IgD-negative memory B cell (primary cell): ENCODE data around the gene STAT5A. TPM values are rescaled to one million over a fixed set of nuclear protein-coding genes. Genes with fewer than 3 reads are reported as not detected.
"Not testable (repeated sequence)": the region's sequence is repeated elsewhere in the genome, so short reads cannot be mapped to it uniquely, and the experiment has no call there.

Experiments
- H3K27ac Mint-ChIP-seq, 3 donors: one replicate each; pipeline ENCODE4 v1.8.0; 2020 to 2022; ENCODE audit warnings: mild to moderate bottlenecking in 3 of 3, mixed read lengths in 3 of 3, moderate library complexity in 1 of 3
- H3K27me3 Mint-ChIP-seq: one replicate; pipeline ENCODE4 v1.8.0; 2021; ENCODE audit warnings: mixed read lengths
- H3K36me3 Mint-ChIP-seq: one replicate; pipeline ENCODE4 v1.8.0; 2020; ENCODE audit warnings: mild to moderate bottlenecking, mixed read lengths
- H3K4me1 Mint-ChIP-seq, 3 donors: one replicate each; pipeline ENCODE4 v1.8.0; 2020 to 2022; ENCODE audit warnings: mixed read lengths in 3 of 3, mild to moderate bottlenecking in 1 of 3
- H3K4me3 Mint-ChIP-seq, 4 donors: one replicate each; pipeline ENCODE4 v1.8.0; 2020 to 2022; ENCODE audit warnings: mild to moderate bottlenecking in 4 of 4, mixed read lengths in 4 of 4, moderate library complexity in 3 of 4
- H3K9me3 Mint-ChIP-seq, 3 donors: one replicate each; pipeline ENCODE4 v1.8.0; 2020 to 2021; ENCODE audit warnings: mixed read lengths in 3 of 3, mild to moderate bottlenecking in 1 of 3
- polyA plus RNA-seq: library from polyadenylated mRNA; unstranded; fragments of 300-500 nt; fragmentation: Illumina TruSeq; gene quantifications from one replicate; pipeline ENCODE4 v1.2.3, GENCODE V29; 2021

Gene STAT5A
- polyA plus RNA-seq, 1 donor from 2014 or later, result 63.0 TPM

DNA sequence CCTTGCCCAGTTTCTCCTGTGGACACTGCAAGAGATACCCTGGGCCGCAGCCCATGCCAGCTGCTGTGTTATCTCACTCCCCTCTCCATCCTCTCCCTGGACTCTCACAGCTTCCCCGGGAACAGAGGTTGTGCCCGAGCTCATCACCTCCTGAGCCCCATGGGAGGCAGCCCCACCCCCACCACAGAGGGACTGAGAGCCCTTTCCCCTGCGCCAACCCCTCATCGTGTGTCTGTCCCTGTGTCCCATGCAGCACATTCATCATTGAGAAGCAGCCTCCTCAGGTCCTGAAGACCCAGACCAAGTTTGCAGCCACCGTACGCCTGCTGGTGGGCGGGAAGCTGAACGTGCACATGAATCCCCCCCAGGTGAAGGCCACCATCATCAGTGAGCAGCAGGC lies 12.7 kb downstream of the STAT5A start:
- no peaks in the 10 kb centered on the region for H3K27me3 Mint-ChIP-seq

DNA sequence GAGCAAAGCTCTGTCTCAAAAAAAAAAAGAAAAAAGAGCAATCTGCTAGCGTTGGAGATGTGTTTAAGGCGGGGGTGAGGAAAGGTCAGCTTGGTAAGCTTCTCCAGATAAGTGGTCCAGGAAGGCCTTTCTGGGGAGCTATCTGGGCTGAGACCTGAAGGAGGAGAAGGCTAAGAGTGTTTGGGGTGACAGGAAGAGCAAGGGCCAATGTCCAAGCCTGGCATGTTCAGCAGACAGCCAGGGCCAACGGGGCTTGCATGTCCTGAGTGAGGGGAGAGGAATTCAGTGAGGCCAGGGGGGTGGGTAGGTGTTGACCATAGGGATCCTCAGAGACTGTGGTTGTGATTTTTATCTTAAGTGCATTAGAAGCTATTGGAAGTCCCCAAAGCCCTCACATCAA lies 15.4 kb downstream of the STAT5A start:
- peaks cover 8% of the 10 kb centered on the region for H3K36me3 Mint-ChIP-seq
- no peaks in the 10 kb centered on the region for H3K4me1 Mint-ChIP-seq
- H3K4me3 Mint-ChIP-seq, result no peak overlapping the region
- H3K9me3 Mint-ChIP-seq, result no peaks in the 10 kb centered on the region
- H3K27ac Mint-ChIP-seq, result no peak overlapping the region
- no peaks in the 10 kb centered on the region for H3K27me3 Mint-ChIP-seq

More for the DNA sequence above, 12.7 kb downstream of the STAT5A start:
- H3K4me3 Mint-ChIP-seq, result no peak overlapping the region
- no peaks in the 10 kb centered on the region for H3K4me1 Mint-ChIP-seq
- no peaks in the 10 kb centered on the region for H3K9me3 Mint-ChIP-seq
- H3K36me3 Mint-ChIP-seq, result peaks cover 10% of the 10 kb centered on the region
- no peak overlapping the region for H3K27ac Mint-ChIP-seq

DNA sequence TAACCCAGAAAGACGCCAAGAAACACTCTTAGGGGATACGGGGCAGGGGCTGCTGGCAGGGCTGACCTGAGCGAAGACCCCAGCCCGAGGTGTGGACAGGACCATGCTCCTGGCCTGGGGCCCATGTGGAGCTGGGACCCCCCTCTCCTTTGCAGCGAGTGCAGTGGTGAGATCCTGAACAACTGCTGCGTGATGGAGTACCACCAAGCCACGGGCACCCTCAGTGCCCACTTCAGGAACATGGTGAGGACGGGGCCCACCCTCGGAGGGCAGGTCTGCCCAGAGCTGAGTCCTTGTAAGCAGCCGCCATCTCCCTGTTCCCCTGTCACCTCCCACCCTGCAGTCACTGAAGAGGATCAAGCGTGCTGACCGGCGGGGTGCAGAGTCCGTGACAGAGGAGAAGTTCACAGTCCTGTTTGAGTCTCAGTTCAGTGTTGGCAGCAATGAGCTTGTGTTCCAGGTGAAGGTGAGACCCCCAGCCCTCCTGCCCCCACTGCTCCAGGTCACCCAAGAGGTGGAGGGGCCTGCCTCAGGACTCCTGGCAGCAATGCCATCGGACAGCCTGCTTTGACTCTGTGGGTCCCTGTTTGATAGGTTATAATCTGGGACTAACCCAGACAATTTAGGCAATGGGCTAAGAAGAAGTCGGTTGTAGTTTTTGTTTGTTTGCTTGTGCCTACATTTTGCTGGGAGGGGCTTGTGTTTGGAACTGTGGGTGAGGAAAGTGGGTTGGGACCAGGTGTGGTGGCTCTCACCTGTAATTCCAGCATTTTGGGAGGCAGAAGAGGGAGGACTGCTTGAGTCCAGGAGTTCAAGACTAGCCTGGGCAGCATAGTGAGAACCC lies 16.1 kb downstream of the STAT5A start:
- Mint-ChIP-seq H3K4me3 (no peak overlapping the region), H3K27me3 (no peaks in the 10 kb centered on the region), H3K36me3 (peaks cover 10% of the 10 kb centered on the region), H3K9me3 (no peaks in the 10 kb centered on the region), H3K27ac (peak overlapping the region in 1 of 3 donors; percentile 83), H3K4me1 (peaks cover 0 to 1% (median 0%) of the 10 kb centered on the region in 3 donors)

DNA sequence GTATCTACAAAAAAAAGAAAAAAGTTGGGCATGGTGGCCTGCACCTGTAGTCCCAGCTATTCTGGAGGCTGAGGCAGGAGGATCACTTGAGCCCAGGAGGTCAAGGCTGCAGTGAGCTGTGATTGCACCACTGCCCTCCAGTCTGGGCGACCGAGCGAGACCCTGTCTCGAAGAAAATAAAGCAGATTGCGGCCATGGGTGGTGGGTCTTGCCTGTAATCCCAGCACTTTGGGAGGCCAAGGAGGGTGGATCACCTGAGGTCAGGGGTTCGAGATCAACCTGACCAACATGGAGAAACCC lies 16.7 kb downstream of the STAT5A start:
- H3K27me3 Mint-ChIP-seq, H3K27ac Mint-ChIP-seq, H3K4me1 Mint-ChIP-seq, H3K4me3 Mint-ChIP-seq, H3K9me3 Mint-ChIP-seq: not testable (repeated sequence)
- H3K36me3 Mint-ChIP-seq, result peaks cover 12% of the 10 kb centered on the region

DNA sequence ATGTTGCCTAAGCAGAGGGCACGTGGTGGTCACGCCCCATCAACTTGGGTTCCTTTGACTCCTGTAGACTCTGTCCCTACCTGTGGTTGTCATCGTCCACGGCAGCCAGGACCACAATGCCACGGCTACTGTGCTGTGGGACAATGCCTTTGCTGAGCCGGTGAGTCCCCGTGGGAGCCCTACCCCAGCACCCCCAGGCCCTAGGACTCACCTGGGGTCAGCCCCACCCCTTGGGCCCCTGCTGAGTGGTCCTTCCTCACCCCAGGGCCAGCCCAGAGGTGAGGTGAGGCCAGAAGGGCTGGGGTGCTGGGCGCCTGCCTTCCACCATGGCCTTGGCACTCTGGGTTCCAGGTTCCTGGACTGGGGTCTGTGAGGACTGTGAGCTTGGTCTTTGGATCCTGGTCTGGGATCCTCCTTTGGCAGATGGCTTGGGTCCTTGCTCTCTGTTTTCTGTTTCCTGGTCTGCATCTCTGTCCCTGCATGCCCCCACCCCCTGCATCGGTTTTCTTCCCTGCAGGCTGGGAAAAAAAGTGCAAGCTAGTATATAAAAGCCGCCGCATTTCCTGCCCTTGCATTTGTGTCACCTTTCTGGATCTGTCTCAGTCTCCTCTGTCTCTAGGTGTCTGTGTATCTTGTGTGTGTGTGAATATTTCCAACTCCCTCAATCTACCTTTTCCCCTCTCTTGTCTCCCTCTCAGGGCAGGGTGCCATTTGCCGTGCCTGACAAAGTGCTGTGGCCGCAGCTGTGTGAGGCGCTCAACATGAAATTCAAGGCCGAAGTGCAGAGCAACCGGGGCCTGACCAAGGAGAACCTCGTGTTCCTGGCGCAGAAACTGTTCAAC lies 17.5 kb downstream of the STAT5A start:
- Mint-ChIP-seq H3K27me3 (no peaks in the 10 kb centered on the region), H3K9me3 (no peaks in the 10 kb centered on the region), H3K4me3 (no peak overlapping the region), H3K4me1 (peaks cover 0 to 6% (median under 1%) of the 10 kb centered on the region in 3 donors), H3K36me3 (peaks cover 12% of the 10 kb centered on the region), H3K27ac (no peak overlapping the region)

DNA sequence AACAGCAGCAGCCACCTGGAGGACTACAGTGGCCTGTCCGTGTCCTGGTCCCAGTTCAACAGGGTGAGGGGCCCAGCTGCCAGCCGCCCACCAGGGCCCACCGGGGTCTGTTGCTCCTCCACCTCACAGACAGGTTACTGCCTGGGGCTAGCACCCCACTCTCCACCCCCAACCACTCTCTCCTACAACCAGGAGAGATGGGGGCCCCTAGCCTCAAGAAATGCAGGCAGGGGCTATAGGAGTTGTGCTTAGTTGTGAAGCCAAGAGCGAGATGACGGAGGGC lies 18.0 kb downstream of the STAT5A start:
- H3K36me3 Mint-ChIP-seq, result peaks cover 12% of the 10 kb centered on the region
- no peaks in the 10 kb centered on the region for H3K9me3 Mint-ChIP-seq
- H3K4me3 Mint-ChIP-seq, result no peak overlapping the region
- H3K27me3 Mint-ChIP-seq, result no peaks in the 10 kb centered on the region
- no peak overlapping the region for H3K27ac Mint-ChIP-seq
- H3K4me1 Mint-ChIP-seq, result peaks cover 0 to 9% (median 3%) of the 10 kb centered on the region in 3 donors

DNA sequence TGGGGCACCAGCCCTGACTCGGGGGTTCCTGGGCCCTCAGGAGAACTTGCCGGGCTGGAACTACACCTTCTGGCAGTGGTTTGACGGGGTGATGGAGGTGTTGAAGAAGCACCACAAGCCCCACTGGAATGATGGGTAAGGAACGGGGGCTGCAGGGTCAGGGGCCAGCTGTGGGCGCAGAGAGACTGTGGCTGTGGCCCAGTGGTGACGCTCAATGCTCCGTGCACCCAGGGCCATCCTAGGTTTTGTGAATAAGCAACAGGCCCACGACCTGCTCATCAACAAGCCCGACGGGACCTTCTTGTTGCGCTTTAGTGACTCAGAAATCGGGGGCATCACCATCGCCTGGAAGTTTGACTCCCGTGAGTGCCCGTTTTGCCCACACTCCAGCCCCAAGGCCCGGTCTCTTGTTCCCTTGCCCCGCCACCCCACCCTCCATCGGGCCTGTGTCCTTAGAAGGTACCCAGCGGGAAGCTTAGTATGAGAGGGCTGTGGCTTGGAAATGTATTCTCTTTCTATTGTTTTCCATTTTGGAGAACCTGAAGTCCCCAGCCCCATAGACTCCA lies 19.1 kb downstream of the STAT5A start:
- Mint-ChIP-seq H3K4me3 (no peak overlapping the region), H3K4me1 (peaks cover 6 to 12% (median 9%) of the 10 kb centered on the region in 3 donors), H3K27me3 (no peaks in the 10 kb centered on the region), H3K27ac (no peak overlapping the region), H3K9me3 (no peaks in the 10 kb centered on the region), H3K36me3 (peaks cover 9% of the 10 kb centered on the region)

DNA sequence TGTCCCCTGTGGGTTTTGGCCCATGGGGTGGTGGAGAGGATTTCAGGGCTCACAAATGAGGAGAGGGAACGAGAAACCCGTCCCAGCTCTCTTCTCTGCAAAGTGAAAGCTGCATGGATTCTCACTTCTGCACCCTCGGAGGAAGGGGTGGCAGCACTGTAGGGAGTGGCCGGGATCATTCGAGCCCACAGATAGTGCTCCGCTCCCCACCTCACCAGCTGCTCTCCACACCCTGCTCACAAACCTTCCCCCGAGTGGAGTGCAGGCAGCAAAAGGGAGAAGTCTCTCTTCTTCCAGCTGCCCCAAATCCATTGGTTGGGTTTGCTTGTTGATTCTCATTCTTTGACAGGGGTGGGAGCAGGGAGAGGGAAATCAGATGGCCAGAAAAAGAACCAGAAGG lies 20.1 kb downstream of the STAT5A start:
- Mint-ChIP-seq H3K36me3 (peaks cover 9% of the 10 kb centered on the region), H3K27me3 (no peaks in the 10 kb centered on the region), H3K9me3 (no peaks in the 10 kb centered on the region), H3K4me3 (no peak overlapping the region), H3K4me1 (peaks cover 7 to 12% (median 10%) of the 10 kb centered on the region in 3 donors), H3K27ac (no peak overlapping the region)

DNA sequence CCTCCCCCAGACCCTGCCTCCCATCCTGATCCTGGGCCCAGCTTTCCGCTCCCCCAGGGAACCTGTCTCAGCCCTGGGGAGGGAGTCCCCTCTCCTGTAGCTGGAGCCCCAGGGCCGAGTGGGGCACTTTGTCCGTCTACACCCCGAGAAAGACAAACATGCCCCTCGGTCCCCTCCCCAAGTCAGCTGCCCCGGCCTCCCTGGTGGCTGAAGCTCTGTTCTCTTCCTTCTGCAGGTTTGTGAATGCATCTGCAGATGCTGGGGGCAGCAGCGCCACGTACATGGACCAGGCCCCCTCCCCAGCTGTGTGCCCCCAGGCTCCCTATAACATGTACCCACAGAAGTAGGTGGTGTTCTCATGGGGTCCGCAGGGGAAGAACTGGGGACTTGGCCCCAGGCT lies 20.8 kb downstream of the STAT5A start:
- H3K27me3 Mint-ChIP-seq, result no peaks in the 10 kb centered on the region
- H3K36me3 Mint-ChIP-seq, result peaks cover 9% of the 10 kb centered on the region
- no peak overlapping the region for H3K27ac Mint-ChIP-seq
- no peaks in the 10 kb centered on the region for H3K9me3 Mint-ChIP-seq
- peak overlapping the region in 2 of 4 donors; percentile 32 to 51 for H3K4me3 Mint-ChIP-seq
- peaks cover 12 to 17% (median 13%) of the 10 kb centered on the region in 3 donors for H3K4me1 Mint-ChIP-seq

DNA sequence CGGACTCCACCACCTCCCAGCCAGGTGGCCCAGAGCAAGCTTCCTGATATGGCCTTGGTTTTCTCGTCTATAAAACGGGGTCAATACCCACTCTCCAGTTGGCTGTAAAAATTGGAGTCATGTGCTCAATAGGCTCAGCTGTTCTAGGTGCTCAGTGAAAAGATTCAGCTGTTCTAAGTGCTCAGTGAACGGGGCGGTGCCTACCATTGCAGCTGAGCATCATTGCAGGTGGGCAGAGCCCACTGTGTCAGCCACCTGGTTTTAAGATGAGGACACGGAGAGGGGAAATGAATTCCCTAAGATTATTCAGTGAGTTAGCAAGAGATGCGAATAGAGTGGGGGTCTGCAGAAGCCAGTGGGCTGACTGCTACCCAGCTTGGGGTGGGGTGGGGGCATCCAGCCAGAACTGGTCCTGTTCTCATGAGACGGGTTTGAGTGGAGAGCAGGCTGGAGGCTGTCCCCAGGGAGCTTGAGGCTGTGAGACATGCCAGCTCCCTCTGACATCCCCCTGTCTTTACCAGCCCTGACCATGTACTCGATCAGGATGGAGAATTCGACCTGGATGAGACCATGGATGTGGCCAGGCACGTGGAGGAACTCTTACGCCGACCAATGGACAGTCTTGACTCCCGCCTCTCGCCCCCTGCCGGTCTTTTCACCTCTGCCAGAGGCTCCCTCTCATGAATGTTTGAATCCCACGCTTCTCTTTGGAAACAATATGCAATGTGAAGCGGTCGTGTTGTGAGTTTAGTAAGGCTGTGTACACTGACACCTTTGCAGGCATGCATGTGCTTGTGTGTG lies 21.9 kb downstream of the STAT5A start:
- Mint-ChIP-seq H3K27ac (peak overlapping the region in 1 of 3 donors; percentile 10), H3K9me3 (no peaks in the 10 kb centered on the region), H3K36me3 (peaks cover 9% of the 10 kb centered on the region), H3K27me3 (no peaks in the 10 kb centered on the region), H3K4me1 (peaks cover 13 to 23% (median 17%) of the 10 kb centered on the region in 3 donors), H3K4me3 (peak overlapping the region in 2 of 4 donors; percentile 22 to 32)

DNA sequence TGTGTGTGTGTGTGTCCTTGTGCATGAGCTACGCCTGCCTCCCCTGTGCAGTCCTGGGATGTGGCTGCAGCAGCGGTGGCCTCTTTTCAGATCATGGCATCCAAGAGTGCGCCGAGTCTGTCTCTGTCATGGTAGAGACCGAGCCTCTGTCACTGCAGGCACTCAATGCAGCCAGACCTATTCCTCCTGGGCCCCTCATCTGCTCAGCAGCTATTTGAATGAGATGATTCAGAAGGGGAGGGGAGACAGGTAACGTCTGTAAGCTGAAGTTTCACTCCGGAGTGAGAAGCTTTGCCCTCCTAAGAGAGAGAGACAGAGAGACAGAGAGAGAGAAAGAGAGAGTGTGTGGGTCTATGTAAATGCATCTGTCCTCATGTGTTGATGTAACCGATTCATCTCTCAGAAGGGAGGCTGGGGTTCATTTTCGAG lies 22.5 kb downstream of the STAT5A start:
- H3K4me3 Mint-ChIP-seq, result no peak overlapping the region
- H3K9me3 Mint-ChIP-seq, result no peaks in the 10 kb centered on the region
- peak overlapping the region; percentile 63 to 91 (median 67) for H3K27ac Mint-ChIP-seq
- H3K27me3 Mint-ChIP-seq, result no peaks in the 10 kb centered on the region
- H3K36me3 Mint-ChIP-seq, result peaks cover 9% of the 10 kb centered on the region
- H3K4me1 Mint-ChIP-seq, result peaks cover 19 to 29% (median 22%) of the 10 kb centered on the region in 3 donors

DNA sequence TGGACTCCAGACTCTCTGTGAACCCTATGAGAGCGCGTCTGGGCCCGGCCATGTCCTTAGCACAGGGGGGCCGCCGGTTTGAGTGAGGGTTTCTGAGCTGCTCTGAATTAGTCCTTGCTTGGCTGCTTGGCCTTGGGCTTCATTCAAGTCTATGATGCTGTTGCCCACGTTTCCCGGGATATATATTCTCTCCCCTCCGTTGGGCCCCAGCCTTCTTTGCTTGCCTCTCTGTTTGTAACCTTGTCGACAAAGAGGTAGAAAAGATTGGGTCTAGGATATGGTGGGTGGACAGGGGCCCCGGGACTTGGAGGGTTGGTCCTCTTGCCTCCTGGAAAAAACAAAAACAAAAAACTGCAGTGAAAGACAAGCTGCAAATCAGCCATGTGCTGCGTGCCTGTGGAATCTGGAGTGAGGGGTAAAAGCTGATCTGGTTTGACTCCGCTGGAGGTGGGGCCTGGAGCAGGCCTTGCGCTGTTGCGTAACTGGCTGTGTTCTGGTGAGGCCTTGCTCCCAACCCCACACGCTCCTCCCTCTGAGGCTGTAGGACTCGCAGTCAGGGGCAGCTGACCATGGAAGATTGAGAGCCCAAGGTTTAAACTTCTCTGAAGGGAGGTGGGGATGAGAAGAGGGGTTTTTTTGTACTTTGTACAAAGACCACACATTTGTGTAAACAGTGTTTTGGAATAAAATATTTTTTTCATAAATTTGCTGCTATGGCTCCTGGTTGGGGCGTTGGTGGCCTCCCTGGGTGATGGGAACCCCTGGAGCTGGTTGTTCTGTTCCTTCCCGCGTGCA lies 23.1 kb downstream of the STAT5A start:
- Mint-ChIP-seq H3K27ac (peak overlapping the region in 2 of 3 donors; percentile 67 to 91), H3K4me3 (peak overlapping the region; percentile 12 to 89 (median 58)), H3K36me3 (peaks cover 6% of the 10 kb centered on the region), H3K4me1 (peaks cover 19 to 32% (median 22%) of the 10 kb centered on the region in 3 donors), H3K27me3 (no peaks in the 10 kb centered on the region), H3K9me3 (no peaks in the 10 kb centered on the region)

DNA sequence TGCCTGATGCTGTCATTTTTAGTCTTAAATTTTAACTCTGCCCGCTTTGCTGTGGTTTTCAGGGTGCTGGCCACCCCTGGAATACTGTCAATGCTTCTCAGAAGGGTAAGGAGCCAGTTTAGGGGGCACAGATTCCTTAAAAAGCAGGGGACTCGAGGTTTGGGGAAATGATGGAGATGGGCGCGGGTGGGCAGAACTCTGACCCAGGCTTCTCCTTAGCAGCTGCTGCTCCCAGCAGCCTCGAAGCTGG lies 23.7 kb downstream of the STAT5A start:
- Mint-ChIP-seq H3K4me3 (peak overlapping the region in 3 of 4 donors; percentile 61 to 89 (median 88)), H3K4me1 (peaks cover 24 to 34% (median 24%) of the 10 kb centered on the region in 3 donors), H3K27ac (peak overlapping the region in 2 of 3 donors; percentile 67 to 91), H3K9me3 (no peaks in the 10 kb centered on the region), H3K27me3 (no peaks in the 10 kb centered on the region), H3K36me3 (peaks cover 6% of the 10 kb centered on the region)
